ENCODE results near the gene TRPV3.

Gene TRPV3

DNA sequence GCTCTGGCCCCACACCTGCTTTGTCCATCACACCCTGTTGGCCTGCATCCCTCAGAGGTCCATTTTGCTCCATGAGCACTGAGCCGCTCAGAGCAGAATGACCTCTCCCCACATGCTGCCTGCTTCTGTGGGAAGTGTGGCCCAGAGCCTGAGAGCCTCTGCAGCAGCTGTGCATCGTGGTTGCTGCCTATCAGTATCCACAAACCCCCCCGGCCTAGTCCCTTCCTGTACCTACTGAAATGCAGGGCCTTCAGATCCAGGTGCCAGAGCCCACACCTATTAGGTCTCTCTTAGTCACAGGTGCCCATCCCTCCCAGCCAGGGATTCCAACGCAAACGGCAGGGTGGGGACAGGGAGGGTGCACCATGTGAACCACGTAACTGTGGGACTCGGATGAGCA is 16.6 kb upstream of the TRPV3 start:
- Histone ChIP-seq H3K27ac (ENCODE audit: low read length) (no peak overlapping the region), H3K4me2 (ENCODE audit: low read depth, low read length) (no peak overlapping the region), H3K36me3 (replicated peaks; ENCODE audit: insufficient read depth, low read length) (no peaks in the 10 kb centered on the region), H3K4me1 (ENCODE audit: low read length) (no peaks in the 10 kb centered on the region), H3K9ac (ENCODE audit: low read length) (no peak overlapping the region), H2AFZ (ENCODE audit: low read length) (no peak overlapping the region), H3K9me2 (replicated peaks; ENCODE audit: insufficient read depth, low read length) (no peaks in the 10 kb centered on the region), H3K79me2 (ENCODE audit: low read length) (no peaks in the 10 kb centered on the region), H3K27me3 (replicated peaks; ENCODE audit: insufficient read depth, low read length) (no peaks in the 10 kb centered on the region), H3K9me3 (replicated peaks; ENCODE audit: insufficient read depth, low read length) (no peaks in the 10 kb centered on the region), H3F3A (ENCODE audit: insufficient read depth, low read length) (no peaks in the 10 kb centered on the region), H3K4me3 (ENCODE audit: low read length) (no peak overlapping the region), H4K20me1 (ENCODE audit: insufficient read depth, low read length) (no peaks in the 10 kb centered on the region)
- DNase-seq = no peak
- TF ChIP-seq, protein P1, sequence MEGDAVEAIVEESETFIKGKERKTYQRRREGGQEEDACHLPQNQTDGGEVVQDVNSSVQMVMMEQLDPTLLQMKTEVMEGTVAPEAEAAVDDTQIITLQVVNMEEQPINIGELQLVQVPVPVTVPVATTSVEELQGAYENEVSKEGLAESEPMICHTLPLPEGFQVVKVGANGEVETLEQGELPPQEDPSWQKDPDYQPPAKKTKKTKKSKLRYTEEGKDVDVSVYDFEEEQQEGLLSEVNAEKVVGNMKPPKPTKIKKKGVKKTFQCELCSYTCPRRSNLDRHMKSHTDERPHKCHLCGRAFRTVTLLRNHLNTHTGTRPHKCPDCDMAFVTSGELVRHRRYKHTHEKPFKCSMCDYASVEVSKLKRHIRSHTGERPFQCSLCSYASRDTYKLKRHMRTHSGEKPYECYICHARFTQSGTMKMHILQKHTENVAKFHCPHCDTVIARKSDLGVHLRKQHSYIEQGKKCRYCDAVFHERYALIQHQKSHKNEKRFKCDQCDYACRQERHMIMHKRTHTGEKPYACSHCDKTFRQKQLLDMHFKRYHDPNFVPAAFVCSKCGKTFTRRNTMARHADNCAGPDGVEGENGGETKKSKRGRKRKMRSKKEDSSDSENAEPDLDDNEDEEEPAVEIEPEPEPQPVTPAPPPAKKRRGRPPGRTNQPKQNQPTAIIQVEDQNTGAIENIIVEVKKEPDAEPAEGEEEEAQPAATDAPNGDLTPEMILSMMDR (IDR thresholded peaks at IDR 0.05; ENCODE audit: low read length) = no peak
- TF ChIP-seq EZH2phosphoT487 (IDR thresholded peaks at IDR 0.05; ENCODE audit: low read length) (no peak), EZH2 (optimal IDR thresholded peaks at IDR 0.05; ENCODE audit: low read depth, low read length) (no peak)

DNA sequence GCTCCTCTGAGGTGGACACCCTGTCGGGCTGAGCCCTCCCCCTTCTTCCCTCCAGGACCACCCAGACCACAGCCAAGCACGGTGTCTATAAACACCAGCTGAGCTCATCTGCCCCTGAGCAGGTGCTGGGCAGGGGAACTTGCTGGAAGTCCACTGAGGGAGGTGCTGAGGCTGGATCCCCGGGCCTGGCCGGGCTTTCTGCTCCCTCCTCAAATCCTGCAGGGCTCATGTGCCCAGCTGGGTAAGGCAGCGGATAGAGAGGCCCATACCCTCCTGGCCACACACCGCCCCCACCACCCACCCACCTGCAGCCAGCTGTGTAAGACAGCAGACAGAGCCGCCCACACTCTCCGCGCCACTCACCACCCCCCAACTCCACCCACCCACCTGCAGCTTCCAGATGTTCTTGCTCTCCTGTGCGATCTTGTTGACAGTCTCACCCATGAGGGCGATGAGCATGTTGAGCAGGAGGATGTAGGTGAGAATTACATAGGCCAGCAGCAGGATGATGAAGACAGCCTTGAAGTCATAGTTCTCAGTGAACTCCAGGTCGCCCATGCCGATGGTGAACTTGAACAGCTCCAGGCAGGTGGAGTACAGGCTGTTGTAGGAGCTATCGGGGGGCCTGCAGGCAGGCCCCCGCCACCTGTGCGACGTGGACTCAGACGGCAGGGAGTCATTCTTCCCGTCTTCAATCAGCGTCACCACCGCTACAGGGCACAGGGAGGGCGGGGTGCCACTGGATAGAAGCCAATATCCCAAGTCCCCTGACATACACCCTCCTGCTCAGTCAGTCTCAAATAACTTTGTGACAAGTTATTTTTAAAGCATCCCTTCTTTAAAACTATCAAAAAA is 15.9 kb upstream of the TRPV3 start:
- no peaks in the 10 kb centered on the region for H3K79me2 ChIP-seq (ENCODE audit: low read length)
- H3K27me3 ChIP-seq (replicated peaks; ENCODE audit: insufficient read depth, low read length) = no peaks in the 10 kb centered on the region
- H3K9ac ChIP-seq (ENCODE audit: low read length) = no peak overlapping the region
- H2AFZ ChIP-seq (ENCODE audit: low read length) = no peak overlapping the region
- H3K9me3 ChIP-seq (replicated peaks; ENCODE audit: insufficient read depth, low read length) = no peaks in the 10 kb centered on the region
- TF ChIP-seq EZH2phosphoT487 (IDR thresholded peaks at IDR 0.05; ENCODE audit: low read length) (no peak), EZH2 (optimal IDR thresholded peaks at IDR 0.05; ENCODE audit: low read depth, low read length) (no peak)
- TF ChIP-seq, protein P1 (IDR thresholded peaks at IDR 0.05; ENCODE audit: low read length) = no peak
- H3K4me1 ChIP-seq (ENCODE audit: low read length) = no peaks in the 10 kb centered on the region
- H4K20me1 ChIP-seq (ENCODE audit: insufficient read depth, low read length) = no peaks in the 10 kb centered on the region
- no peak for DNase-seq
- no peaks in the 10 kb centered on the region for H3K9me2 ChIP-seq (replicated peaks; ENCODE audit: insufficient read depth, low read length)
- no peaks in the 10 kb centered on the region for H3F3A ChIP-seq (ENCODE audit: insufficient read depth, low read length)
- H3K4me3 ChIP-seq (ENCODE audit: low read length) = no peak overlapping the region
- no peak overlapping the region for H3K4me2 ChIP-seq (ENCODE audit: low read depth, low read length)
- no peak overlapping the region for H3K27ac ChIP-seq (ENCODE audit: low read length)
- no peaks in the 10 kb centered on the region for H3K36me3 ChIP-seq (replicated peaks; ENCODE audit: insufficient read depth, low read length)

DNA sequence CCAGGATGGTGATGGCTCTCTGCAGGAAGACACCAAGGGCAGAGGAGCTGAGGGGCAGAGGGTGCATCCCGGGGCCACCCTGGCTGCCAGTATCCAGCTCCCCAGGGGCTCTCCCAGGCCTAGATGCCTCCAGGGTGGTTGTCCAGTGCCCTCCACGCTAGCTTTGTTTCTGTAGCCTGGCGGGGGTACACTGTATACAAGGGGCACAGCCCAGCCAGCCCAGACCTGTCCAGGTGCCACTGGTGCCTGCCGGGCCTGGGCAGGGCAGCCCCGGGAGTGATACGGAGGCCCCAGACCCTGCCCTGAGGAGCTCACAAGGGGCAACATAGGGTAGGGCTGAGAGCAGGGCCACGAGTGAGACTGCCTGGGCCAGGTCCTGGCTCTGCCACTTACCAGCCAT is 14.6 kb upstream of the TRPV3 start:
- Histone ChIP-seq H3F3A (ENCODE audit: insufficient read depth, low read length) (no peaks in the 10 kb centered on the region), H3K27ac (ENCODE audit: low read length) (no peak overlapping the region), H3K9me2 (replicated peaks; ENCODE audit: insufficient read depth, low read length) (no peaks in the 10 kb centered on the region), H3K9ac (ENCODE audit: low read length) (no peak overlapping the region), H4K20me1 (ENCODE audit: insufficient read depth, low read length) (no peaks in the 10 kb centered on the region), H3K79me2 (ENCODE audit: low read length) (no peaks in the 10 kb centered on the region), H3K36me3 (replicated peaks; ENCODE audit: insufficient read depth, low read length) (no peaks in the 10 kb centered on the region), H3K4me3 (ENCODE audit: low read length) (no peak overlapping the region), H3K4me1 (ENCODE audit: low read length) (no peaks in the 10 kb centered on the region), H3K9me3 (replicated peaks; ENCODE audit: insufficient read depth, low read length) (no peaks in the 10 kb centered on the region), H3K27me3 (replicated peaks; ENCODE audit: insufficient read depth, low read length) (no peaks in the 10 kb centered on the region), H3K4me2 (ENCODE audit: low read depth, low read length) (no peak overlapping the region), H2AFZ (ENCODE audit: low read length) (no peak overlapping the region)
- no peak for DNase-seq
- TF ChIP-seq EZH2 (optimal IDR thresholded peaks at IDR 0.05; ENCODE audit: low read depth, low read length) = no peak
- TF ChIP-seq, protein P1 (IDR thresholded peaks at IDR 0.05; ENCODE audit: low read length) = no peak
